ENCODE data around the gene GBF1. TPM values are rescaled to one million over a fixed set of nuclear protein-coding genes. Genes with fewer than 3 reads are reported as not detected.

The GBF1 gene
- total RNA-seq, 1 experiment from 2014 or later = 69.8 TPM

GRCh38 chr10:102220612-102221011 is 24.7 kb upstream of the GBF1 start:
- H3K9me3 Mint-ChIP-seq (ENCODE audit: unreplicated experiment) = no peaks in the 10 kb centered on the region
- Histone ChIP-seq H3K36me3 (ENCODE audit: control insufficient read depth, insufficient read depth, low read length) (no peaks in the 10 kb centered on the region), H3K4me1 (no peaks in the 10 kb centered on the region), H3K4me3 (ENCODE audit: low read depth, low read length) (no peak overlapping the region), H3K9me3 (no peaks in the 10 kb centered on the region), H3K27me3 (replicated peaks; ENCODE audit: control insufficient read depth, insufficient read depth, low read length) (no peaks in the 10 kb centered on the region)
- H3K4me3 Mint-ChIP-seq (ENCODE audit: unreplicated experiment) = no peak overlapping the region
- BruUV-seq (replicated peaks) = no TSS peak
- peaks cover 3% of the 10 kb centered on the region for H3K27me3 Mint-ChIP-seq (ENCODE audit: insufficient read depth, unreplicated experiment)
- intact Hi-C loops (cut with micrococcal nuclease; ENCODE audit: unreplicated experiment) = no loop called here
- no peak for DNase-seq
- H3K36me3 Mint-ChIP-seq (ENCODE audit: insufficient read depth, unreplicated experiment) = no peaks in the 10 kb centered on the region
- H3K4me1 Mint-ChIP-seq (ENCODE audit: low read depth, unreplicated experiment) = peaks cover 8% of the 10 kb centered on the region
- no peak for TF ChIP-seq CTCF (IDR thresholded peaks at IDR 0.05; ENCODE audit: insufficient read depth in 1 of 2, low read depth in 1 of 2, low read length in 1 of 2, severe bottlenecking in 1 of 2, unreplicated experiment in 1 of 2)
- H3K27ac Mint-ChIP-seq (ENCODE audit: unreplicated experiment) = no peak overlapping the region
- CTCF ChIA-PET = interaction anchor here (1.0 kb wide), 1 partner anchor 51 kb away, joined by 3 read pairs; no protein-coding TSS in a partner anchor
- POLR2A ChIA-PET = no interaction called here

- ChIA-PET POLR2A (no interaction called here), CTCF (no interaction called here)
- Mint-ChIP-seq H3K27me3 (ENCODE audit: insufficient read depth, unreplicated experiment) (peaks cover 5% of the 10 kb centered on the region), H3K4me1 (ENCODE audit: low read depth, unreplicated experiment) (peaks cover 8% of the 10 kb centered on the region), H3K9me3 (ENCODE audit: unreplicated experiment) (no peaks in the 10 kb centered on the region), H3K27ac (ENCODE audit: unreplicated experiment) (no peak overlapping the region), H3K36me3 (ENCODE audit: insufficient read depth, unreplicated experiment) (no peaks in the 10 kb centered on the region), H3K4me3 (ENCODE audit: unreplicated experiment) (no peak overlapping the region)
- H3K4me1 ChIP-seq = peaks cover 9% of the 10 kb centered on the region
- no peaks in the 10 kb centered on the region for H3K36me3 ChIP-seq (ENCODE audit: control insufficient read depth, insufficient read depth, low read length)
- intact Hi-C loops (cut with micrococcal nuclease; ENCODE audit: unreplicated experiment) = no loop called here
- H3K9me3 ChIP-seq = no peaks in the 10 kb centered on the region
- DNase-seq = no peak
- H3K27me3 ChIP-seq (replicated peaks; ENCODE audit: control insufficient read depth, insufficient read depth, low read length) = no peaks in the 10 kb centered on the region; the same call in 1 of the 2 replicates
- no peak for TF ChIP-seq CTCF (IDR thresholded peaks at IDR 0.05; ENCODE audit: insufficient read depth in 1 of 2, low read depth in 1 of 2, low read length in 1 of 2, severe bottlenecking in 1 of 2, unreplicated experiment in 1 of 2)
- BruUV-seq (replicated peaks) = no TSS peak
- H3K4me3 ChIP-seq (ENCODE audit: low read depth, low read length) = no peak overlapping the region
Measured at GRCh38 chr10:102222797-102223196, 22.5 kb upstream of the GBF1 start.

GRCh38 chr10:102225646-102226541 is 19.4 kb upstream of the GBF1 start, which contains the start of gene ELOVL3:
Gene ELOVL3, plus strand, starts transcription at chr10:102226299. Its CDS starts 250 bp downstream, at chr10:102226549.
- Histone ChIP-seq H3K4me3 (ENCODE audit: low read depth, low read length) (peak within 1 kb of the TSS; percentile 44), H3K4me1 (peaks cover 13% of the 10 kb centered on the region), H3K36me3 (ENCODE audit: control insufficient read depth, insufficient read depth, low read length) (no peaks in the 10 kb centered on the region), H3K27me3 (replicated peaks; ENCODE audit: control insufficient read depth, insufficient read depth, low read length) (no peaks in the 10 kb centered on the region; the same call in 1 of the 2 replicates), H3K9me3 (no peaks in the 10 kb centered on the region)
- Mint-ChIP-seq H3K27ac (ENCODE audit: unreplicated experiment) (peak within 1 kb of the TSS; percentile 7), H3K36me3 (ENCODE audit: insufficient read depth, unreplicated experiment) (no peaks in the 10 kb centered on the region), H3K27me3 (ENCODE audit: insufficient read depth, unreplicated experiment) (peaks cover 17% of the 10 kb centered on the region), H3K4me1 (ENCODE audit: low read depth, unreplicated experiment) (peaks cover 6% of the 10 kb centered on the region), H3K4me3 (ENCODE audit: unreplicated experiment) (peak within 1 kb of the TSS; percentile 73), H3K9me3 (ENCODE audit: unreplicated experiment) (no peaks in the 10 kb centered on the region)
- DNase-seq = peak; percentile 96
- POLR2A ChIA-PET = interaction anchor here (2.6 kb wide), 1 partner anchor 19 kb away, joined by 12 read pairs; the partner anchor contains the start of gene GBF1
- intact Hi-C loops (cut with micrococcal nuclease; ENCODE audit: unreplicated experiment) = loop anchor here (1.0 to 5.0 kb wide), 3 partner anchors 57 to 356 kb away; no protein-coding TSS in a partner anchor
- no peak for TF ChIP-seq CTCF (IDR thresholded peaks at IDR 0.05; ENCODE audit: insufficient read depth in 1 of 2, low read depth in 1 of 2, low read length in 1 of 2, severe bottlenecking in 1 of 2, unreplicated experiment in 1 of 2)
- no TSS peak for BruUV-seq (replicated peaks)
- CTCF ChIA-PET = interaction anchor here (0.5 to 2.7 kb wide), 14 partner anchors 16 to 358 kb away, joined by 3 to 20 read pairs (median 5); partner anchors contain the start of genes GBF1 and PITX3
